GM12878 (cell line): Measurements from ENCODE around the gene PDSS2. TPM values are rescaled to one million over a fixed set of nuclear protein-coding genes. Genes with fewer than 3 reads are reported as not detected.

ENCODE experiments used
- ATF7 ChIP-seq: fragments of 450-650 bp; IDR thresholded peaks from 2 replicates; pipeline ENCODE4 v1.6.1; 2016; ENCODE audit warnings: low read depth, mild to moderate bottlenecking
- BACH1 ChIP-seq: fragments of 450-650 bp; IDR thresholded peaks from 2 replicates; pipeline ENCODE4 v1.6.1; 2017; ENCODE audit warnings: mild to moderate bottlenecking, borderline replicate concordance
- BHLHE40 ChIP-seq, 2 experiments: fragments of 450-650 bp in 1 of 2; IDR thresholded peaks; 2 replicates each; pipeline ENCODE4 v1.6.1; 2011 to 2017; ENCODE audit warnings: low read depth in 2 of 2, borderline replicate concordance in 1 of 2, improper control_type of control experiment in 1 of 2, low read length in 1 of 2, mild to moderate bottlenecking in 1 of 2
- CBX5 ChIP-seq: sonication (generic); IDR thresholded peaks from 2 replicates; pipeline ENCODE4 v1.6.1; 2016; ENCODE audit warnings: low read depth, moderate library complexity, mild to moderate bottlenecking, inconsistent platforms
- FOS ChIP-seq: IDR thresholded peaks from 3 replicates; pipeline ENCODE4 v1.6.1; 2011; ENCODE audit warnings: borderline replicate concordance; ENCODE audit not compliant: insufficient read length; ENCODE audit errors: extremely low read depth
- GABPA ChIP-seq: IDR thresholded peaks from 2 replicates; pipeline ENCODE4 v1.6.1; 2014; ENCODE audit warnings: antibody characterized with exemption, low read depth, mild to moderate bottlenecking, inconsistent platforms
- IRF4 ChIP-seq: IDR thresholded peaks from 2 replicates; pipeline ENCODE4 v1.6.1; 2011; ENCODE audit warnings: low read depth, low read length
- LARP7 ChIP-seq: fragments of 450-650 bp; IDR thresholded peaks from 2 replicates; pipeline ENCODE4 v1.6.1; 2017; ENCODE audit warnings: mild to moderate bottlenecking
- MYB ChIP-seq: fragments of 150-350 bp; IDR thresholded peaks from 2 replicates; pipeline ENCODE4 v1.6.1; 2014; ENCODE audit warnings: mild to moderate bottlenecking, low read depth, low read length, borderline replicate concordance
- NR2C2 ChIP-seq: IDR thresholded peaks from 2 replicates; pipeline ENCODE4 v1.6.1; 2011; ENCODE audit warnings: borderline replicate concordance, low read depth; ENCODE audit not compliant: control insufficient read depth, insufficient read length
- NRF1 ChIP-seq: conservative IDR thresholded peaks from 2 replicates; pipeline ENCODE4 v1.6.1; 2011; ENCODE audit warnings: mild to moderate bottlenecking, low read depth, low read length, improper control_type of control experiment
- POLR2AphosphoS2 ChIP-seq: IDR thresholded peaks from 2 replicates; pipeline ENCODE4 v1.6.1; 2011; ENCODE audit warnings: low read depth, mild to moderate bottlenecking, low read length, improper control_type of control experiment, moderate library complexity
- POLR2AphosphoS5 ChIP-seq: IDR thresholded peaks from 2 replicates; pipeline ENCODE4 v1.6.1; 2011; ENCODE audit warnings: mild to moderate bottlenecking, low read length, inconsistent platforms
- SMARCA5 ChIP-seq: fragments of 450-650 bp; IDR thresholded peaks from 2 replicates; pipeline ENCODE4 v1.6.1; 2017; ENCODE audit warnings: mild to moderate bottlenecking
- SP1 ChIP-seq: IDR thresholded peaks from one replicate; pipeline ENCODE4 v1.6.1; 2011; ENCODE audit warnings: low read depth, low read length
- TCF7 ChIP-seq: IDR thresholded peaks from 2 replicates; pipeline ENCODE4 v1.6.1; 2014; ENCODE audit warnings: antibody characterized with exemption, borderline replicate concordance
- ZBED1 ChIP-seq: IDR thresholded peaks from 2 replicates; pipeline ENCODE4 v1.6.1; 2016; ENCODE audit warnings: borderline replicate concordance
- ZNF384 ChIP-seq: IDR thresholded peaks from 2 replicates; pipeline ENCODE4 v1.6.1; 2012; ENCODE audit warnings: low read depth, mild to moderate bottlenecking, low read length, improper control_type of control experiment, borderline replicate concordance
- polyA plus RNA-seq, 11 experiments: library from polyadenylated mRNA; depleted of rRNA in 4 of 11; unstranded in 6 of 11; stranded (reverse) in 5 of 11; fragments of >200 nt; fragmentation: Nextera tagmentation in 4 of 11; fragmentation: Illumina TruSeq in 1 of 11; extraction: Ambion mirVana in 4 of 11; extraction: Trizol in 1 of 11; gene quantifications; 1 replicate in 1 of 11; 2 replicates in 10 of 11; pipeline versions ENCODE4 v1.2.1 to v1.2.3, GENCODE V29; 2011 to 2016; ENCODE audit warnings: inconsistent platforms in 2 of 11, missing spikeins in 2 of 11, low read depth in 1 of 11
- total RNA-seq, 4 experiments: library from RNA; depleted of rRNA in 3 of 4; stranded (reverse); fragments of >200 nt in 3 of 4; fragmentation: Illumina TruSeq in 1 of 4; extraction: Trizol in 1 of 4; gene quantifications; 2 replicates each; pipeline versions ENCODE4 v1.2.1 to v1.2.3, GENCODE V29; 2013 to 2021
- TF ChIP-seq, protein P1 (sequence below): fragments of 150-350 bp; IDR thresholded peaks from 2 replicates; pipeline ENCODE4 v1.6.1; 2016; ENCODE audit warnings: low read depth, low read length
- TF ChIP-seq, protein P2 (sequence below): IDR thresholded peaks from 2 replicates; pipeline ENCODE4 v1.6.1; 2012; ENCODE audit warnings: low read depth, low read length, improper control_type of control experiment
- TF ChIP-seq, protein P3 (sequence below): IDR thresholded peaks from 2 replicates; pipeline ENCODE4 v1.6.1; 2011; ENCODE audit warnings: borderline replicate concordance, low read depth, mild to moderate bottlenecking, moderate library complexity, mixed read lengths, low read length; ENCODE audit not compliant: insufficient read depth; ENCODE audit errors: extremely low read length
- TF ChIP-seq, protein P4 (sequence below): IDR thresholded peaks from 2 replicates; pipeline ENCODE4 v1.6.1; 2012; ENCODE audit warnings: improper control_type of control experiment, low read depth, low read length; ENCODE audit not compliant: insufficient replicate concordance

Gene PDSS2
- total and polyA plus RNA-seq, 10 of the 15 experiments (the other 5 are each of a cell fraction or from before 2014, with no cell fraction given), result 7.7 to 15.5 (median 9.6) TPM

DNA sequence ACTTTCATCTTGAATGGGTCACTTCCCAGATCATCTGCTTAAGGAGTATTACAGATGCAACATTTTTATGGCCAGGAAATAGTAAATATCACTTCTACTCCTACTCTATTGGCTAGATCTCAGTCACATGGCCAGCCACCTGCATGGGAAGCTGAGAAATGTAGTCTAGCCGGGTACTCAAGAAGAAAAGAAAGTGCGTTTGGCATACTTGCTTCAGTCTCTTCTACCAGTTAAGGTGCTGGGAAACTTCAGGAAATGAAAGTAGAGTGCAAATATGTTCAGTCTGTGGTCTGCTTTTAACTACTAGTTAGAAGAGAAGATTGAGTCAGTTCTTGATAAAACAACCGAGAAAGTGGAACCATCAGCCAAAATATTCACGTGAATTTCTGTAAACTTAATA, 129.2 kb downstream of the PDSS2 start (continued):
- TF ChIP-seq, protein P1, sequence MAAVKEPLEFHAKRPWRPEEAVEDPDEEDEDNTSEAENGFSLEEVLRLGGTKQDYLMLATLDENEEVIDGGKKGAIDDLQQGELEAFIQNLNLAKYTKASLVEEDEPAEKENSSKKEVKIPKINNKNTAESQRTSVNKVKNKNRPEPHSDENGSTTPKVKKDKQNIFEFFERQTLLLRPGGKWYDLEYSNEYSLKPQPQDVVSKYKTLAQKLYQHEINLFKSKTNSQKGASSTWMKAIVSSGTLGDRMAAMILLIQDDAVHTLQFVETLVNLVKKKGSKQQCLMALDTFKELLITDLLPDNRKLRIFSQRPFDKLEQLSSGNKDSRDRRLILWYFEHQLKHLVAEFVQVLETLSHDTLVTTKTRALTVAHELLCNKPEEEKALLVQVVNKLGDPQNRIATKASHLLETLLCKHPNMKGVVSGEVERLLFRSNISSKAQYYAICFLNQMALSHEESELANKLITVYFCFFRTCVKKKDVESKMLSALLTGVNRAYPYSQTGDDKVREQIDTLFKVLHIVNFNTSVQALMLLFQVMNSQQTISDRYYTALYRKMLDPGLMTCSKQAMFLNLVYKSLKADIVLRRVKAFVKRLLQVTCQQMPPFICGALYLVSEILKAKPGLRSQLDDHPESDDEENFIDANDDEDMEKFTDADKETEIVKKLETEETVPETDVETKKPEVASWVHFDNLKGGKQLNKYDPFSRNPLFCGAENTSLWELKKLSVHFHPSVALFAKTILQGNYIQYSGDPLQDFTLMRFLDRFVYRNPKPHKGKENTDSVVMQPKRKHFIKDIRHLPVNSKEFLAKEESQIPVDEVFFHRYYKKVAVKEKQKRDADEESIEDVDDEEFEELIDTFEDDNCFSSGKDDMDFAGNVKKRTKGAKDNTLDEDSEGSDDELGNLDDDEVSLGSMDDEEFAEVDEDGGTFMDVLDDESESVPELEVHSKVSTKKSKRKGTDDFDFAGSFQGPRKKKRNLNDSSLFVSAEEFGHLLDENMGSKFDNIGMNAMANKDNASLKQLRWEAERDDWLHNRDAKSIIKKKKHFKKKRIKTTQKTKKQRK, result no peak
- TF ChIP-seq POLR2AphosphoS5, result no peak
- no peak for TF ChIP-seq NR2C2
- no peak for TF ChIP-seq ZNF384
- TF ChIP-seq, protein P2, sequence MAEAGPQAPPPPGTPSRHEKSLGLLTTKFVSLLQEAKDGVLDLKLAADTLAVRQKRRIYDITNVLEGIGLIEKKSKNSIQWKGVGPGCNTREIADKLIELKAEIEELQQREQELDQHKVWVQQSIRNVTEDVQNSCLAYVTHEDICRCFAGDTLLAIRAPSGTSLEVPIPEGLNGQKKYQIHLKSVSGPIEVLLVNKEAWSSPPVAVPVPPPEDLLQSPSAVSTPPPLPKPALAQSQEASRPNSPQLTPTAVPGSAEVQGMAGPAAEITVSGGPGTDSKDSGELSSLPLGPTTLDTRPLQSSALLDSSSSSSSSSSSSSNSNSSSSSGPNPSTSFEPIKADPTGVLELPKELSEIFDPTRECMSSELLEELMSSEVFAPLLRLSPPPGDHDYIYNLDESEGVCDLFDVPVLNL, result no peak
- TF ChIP-seq ATF7, result 0 out of 2 replicates have a peak, but pooled peaks have one; percentile 14
- TF ChIP-seq BHLHE40 (IDR thresholded peaks at IDR 0.05; ENCODE audit: borderline replicate concordance in 1 of 2, low read depth in 2 of 2, low read length in 1 of 2), result peak; percentile 61 to 75; a peak in 3 of 4 replicates
- TF ChIP-seq ZBED1, result no peak
- no peak for TF ChIP-seq POLR2AphosphoS2
- TF ChIP-seq NRF1, result no peak
- TF ChIP-seq LARP7, result no peak
- TF ChIP-seq MYB, result no peak
- TF ChIP-seq, protein P3, sequence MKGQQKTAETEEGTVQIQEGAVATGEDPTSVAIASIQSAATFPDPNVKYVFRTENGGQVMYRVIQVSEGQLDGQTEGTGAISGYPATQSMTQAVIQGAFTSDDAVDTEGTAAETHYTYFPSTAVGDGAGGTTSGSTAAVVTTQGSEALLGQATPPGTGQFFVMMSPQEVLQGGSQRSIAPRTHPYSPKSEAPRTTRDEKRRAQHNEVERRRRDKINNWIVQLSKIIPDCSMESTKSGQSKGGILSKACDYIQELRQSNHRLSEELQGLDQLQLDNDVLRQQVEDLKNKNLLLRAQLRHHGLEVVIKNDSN, result peak; percentile 76
- TF ChIP-seq GABPA, result no peak
- no peak for TF ChIP-seq IRF4
- no peak for TF ChIP-seq FOS
- TF ChIP-seq CBX5, result no peak
- TF ChIP-seq SP1, result no peak
- TF ChIP-seq BACH1, result no peak
- no peak for TF ChIP-seq SMARCA5
- TF ChIP-seq TCF7, result no peak
- TF ChIP-seq, protein P4, sequence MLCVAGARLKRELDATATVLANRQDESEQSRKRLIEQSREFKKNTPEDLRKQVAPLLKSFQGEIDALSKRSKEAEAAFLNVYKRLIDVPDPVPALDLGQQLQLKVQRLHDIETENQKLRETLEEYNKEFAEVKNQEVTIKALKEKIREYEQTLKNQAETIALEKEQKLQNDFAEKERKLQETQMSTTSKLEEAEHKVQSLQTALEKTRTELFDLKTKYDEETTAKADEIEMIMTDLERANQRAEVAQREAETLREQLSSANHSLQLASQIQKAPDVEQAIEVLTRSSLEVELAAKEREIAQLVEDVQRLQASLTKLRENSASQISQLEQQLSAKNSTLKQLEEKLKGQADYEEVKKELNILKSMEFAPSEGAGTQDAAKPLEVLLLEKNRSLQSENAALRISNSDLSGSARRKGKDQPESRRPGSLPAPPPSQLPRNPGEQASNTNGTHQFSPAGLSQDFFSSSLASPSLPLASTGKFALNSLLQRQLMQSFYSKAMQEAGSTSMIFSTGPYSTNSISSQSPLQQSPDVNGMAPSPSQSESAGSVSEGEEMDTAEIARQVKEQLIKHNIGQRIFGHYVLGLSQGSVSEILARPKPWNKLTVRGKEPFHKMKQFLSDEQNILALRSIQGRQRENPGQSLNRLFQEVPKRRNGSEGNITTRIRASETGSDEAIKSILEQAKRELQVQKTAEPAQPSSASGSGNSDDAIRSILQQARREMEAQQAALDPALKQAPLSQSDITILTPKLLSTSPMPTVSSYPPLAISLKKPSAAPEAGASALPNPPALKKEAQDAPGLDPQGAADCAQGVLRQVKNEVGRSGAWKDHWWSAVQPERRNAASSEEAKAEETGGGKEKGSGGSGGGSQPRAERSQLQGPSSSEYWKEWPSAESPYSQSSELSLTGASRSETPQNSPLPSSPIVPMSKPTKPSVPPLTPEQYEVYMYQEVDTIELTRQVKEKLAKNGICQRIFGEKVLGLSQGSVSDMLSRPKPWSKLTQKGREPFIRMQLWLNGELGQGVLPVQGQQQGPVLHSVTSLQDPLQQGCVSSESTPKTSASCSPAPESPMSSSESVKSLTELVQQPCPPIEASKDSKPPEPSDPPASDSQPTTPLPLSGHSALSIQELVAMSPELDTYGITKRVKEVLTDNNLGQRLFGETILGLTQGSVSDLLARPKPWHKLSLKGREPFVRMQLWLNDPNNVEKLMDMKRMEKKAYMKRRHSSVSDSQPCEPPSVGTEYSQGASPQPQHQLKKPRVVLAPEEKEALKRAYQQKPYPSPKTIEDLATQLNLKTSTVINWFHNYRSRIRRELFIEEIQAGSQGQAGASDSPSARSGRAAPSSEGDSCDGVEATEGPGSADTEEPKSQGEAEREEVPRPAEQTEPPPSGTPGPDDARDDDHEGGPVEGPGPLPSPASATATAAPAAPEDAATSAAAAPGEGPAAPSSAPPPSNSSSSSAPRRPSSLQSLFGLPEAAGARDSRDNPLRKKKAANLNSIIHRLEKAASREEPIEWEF, result no peak
